ENCODE data around the gene LPP. TPM values are rescaled to one million over a fixed set of nuclear protein-coding genes. Genes with fewer than 3 reads are reported as not detected.
"Not testable (repeated sequence)": the region's sequence is repeated elsewhere in the genome, so short reads cannot be mapped to it uniquely, and the experiment has no call there.

Gene LPP
- total RNA-seq, 1 donor from 2014 or later = 1,791 TPM

DNA sequence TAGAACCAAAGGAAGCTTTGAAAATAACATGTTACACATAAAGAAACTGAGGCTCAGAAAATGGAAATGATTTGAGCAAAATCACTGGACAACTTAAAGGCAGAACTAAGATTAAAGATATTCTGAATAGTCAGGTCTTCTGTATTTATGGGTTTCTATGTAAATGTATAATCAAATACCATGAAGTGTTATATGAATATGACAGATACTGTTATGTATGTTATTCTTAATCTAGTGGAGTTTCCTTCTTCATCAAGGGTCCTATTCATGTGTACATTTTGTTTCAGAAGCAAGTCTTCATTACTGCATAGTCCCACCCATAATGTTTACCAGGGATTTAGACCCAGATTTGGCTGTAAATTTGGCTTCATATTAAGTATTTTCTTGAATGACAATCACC is 547.0 kb downstream of the LPP start:
- Histone ChIP-seq H3K4me3 (no peak overlapping the region), H3K27me3 (no peaks in the 10 kb centered on the region), H3K9me3 (no peaks in the 10 kb centered on the region), H3K4me1 (peaks cover 4 to 34% of the 10 kb centered on the region in 2 donors), H3K36me3 (no peaks in the 10 kb centered on the region), H3K27ac (no peak overlapping the region)
- TF ChIP-seq, protein P1, sequence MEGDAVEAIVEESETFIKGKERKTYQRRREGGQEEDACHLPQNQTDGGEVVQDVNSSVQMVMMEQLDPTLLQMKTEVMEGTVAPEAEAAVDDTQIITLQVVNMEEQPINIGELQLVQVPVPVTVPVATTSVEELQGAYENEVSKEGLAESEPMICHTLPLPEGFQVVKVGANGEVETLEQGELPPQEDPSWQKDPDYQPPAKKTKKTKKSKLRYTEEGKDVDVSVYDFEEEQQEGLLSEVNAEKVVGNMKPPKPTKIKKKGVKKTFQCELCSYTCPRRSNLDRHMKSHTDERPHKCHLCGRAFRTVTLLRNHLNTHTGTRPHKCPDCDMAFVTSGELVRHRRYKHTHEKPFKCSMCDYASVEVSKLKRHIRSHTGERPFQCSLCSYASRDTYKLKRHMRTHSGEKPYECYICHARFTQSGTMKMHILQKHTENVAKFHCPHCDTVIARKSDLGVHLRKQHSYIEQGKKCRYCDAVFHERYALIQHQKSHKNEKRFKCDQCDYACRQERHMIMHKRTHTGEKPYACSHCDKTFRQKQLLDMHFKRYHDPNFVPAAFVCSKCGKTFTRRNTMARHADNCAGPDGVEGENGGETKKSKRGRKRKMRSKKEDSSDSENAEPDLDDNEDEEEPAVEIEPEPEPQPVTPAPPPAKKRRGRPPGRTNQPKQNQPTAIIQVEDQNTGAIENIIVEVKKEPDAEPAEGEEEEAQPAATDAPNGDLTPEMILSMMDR (IDR thresholded peaks at IDR 0.05) = no peak
- intact Hi-C loops (cut with DNase I) = no loop called here
- DNase-seq (ENCODE audit: low spot score in 2 of 2) = no peak

DNA sequence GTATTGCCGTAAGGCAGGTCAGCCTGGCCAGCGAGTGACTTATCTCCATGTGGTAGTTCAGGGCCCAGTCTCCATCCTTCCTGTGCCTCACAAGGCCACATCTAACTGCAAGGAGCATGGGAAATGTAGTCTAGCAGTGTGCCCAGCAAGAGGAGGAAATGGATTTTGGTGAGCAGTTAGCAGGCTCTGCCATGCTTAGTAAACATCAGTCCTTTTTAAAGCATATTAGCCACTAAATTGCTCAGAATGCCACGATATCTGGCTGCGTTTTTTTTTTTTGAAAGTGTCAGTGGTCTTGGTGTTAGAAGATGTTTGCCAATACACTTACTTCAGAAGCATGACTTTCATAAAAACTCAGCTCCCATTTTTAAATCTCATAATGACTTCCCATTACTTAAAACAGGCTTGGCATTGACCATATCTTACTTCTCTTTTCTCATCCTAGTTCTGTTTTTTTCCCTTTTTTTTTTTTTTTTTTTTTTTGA is 547.6 kb downstream of the LPP start:
- H3K4me1 ChIP-seq = peaks cover 4 to 39% of the 10 kb centered on the region in 2 donors
- no peak for DNase-seq (ENCODE audit: low spot score in 2 of 2)
- intact Hi-C loops (cut with DNase I) = no loop called here

DNA sequence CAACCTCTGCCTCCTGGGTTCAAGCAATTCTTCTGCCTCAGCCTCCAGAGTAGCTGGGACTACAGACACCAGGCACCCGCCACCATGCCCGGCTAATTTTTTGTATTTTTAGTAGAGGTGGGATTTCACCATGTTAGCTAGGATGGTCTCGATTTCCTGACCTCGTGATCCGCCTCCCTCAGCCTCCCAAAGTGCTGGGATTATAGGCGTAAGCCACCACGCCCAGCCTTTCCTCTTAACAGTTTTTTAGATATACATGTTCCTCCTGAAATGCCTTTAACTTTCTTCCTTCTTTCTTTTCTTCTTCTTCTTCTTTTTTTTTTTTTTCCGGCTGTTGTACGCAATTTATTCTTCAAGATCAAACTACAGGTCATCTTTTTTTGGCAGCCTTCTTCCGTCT is 548.1 kb downstream of the LPP start:
- H3K27ac ChIP-seq; H3K36me3 ChIP-seq; H3K4me3 ChIP-seq; intact Hi-C loops (cut with DNase I); H3K27me3 ChIP-seq; DNase-seq (ENCODE audit: low spot score in 2 of 2); H3K9me3 ChIP-seq: not testable (repeated sequence)
- peaks cover 4 to 37% of the 10 kb centered on the region in 2 donors for H3K4me1 ChIP-seq

More for the DNA sequence above, 547.6 kb downstream of the LPP start:
- Histone ChIP-seq H3K27me3 (no peaks in the 10 kb centered on the region), H3K27ac (peak overlapping the region in 1 of 2 donors; percentile 5), H3K36me3 (no peaks in the 10 kb centered on the region), H3K4me3 (no peak overlapping the region), H3K9me3 (no peaks in the 10 kb centered on the region)
- TF ChIP-seq, protein P1 (IDR thresholded peaks at IDR 0.05) = no peak

DNA sequence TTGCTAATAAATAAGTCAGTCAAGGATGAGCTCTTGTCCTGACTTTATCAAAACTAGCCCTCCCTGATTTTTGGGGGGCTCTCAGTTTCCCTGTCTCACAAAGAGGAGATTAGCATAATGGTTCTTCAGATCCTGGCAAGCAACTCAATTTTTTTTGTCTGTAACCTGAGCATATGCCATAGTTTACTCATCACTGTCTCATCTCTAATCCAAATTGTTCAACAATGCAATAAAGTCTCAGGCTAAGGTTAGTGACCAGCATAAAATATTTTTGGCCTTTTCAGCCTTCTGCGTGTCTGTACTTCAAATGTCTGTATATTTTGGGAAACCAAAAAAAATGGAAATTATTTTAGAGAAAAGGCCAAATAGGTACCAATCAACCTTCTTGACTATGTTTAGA is 552.2 kb downstream of the LPP start:
- Histone ChIP-seq H3K9me3 (no peaks in the 10 kb centered on the region), H3K4me1 (peaks cover 0 to 28% of the 10 kb centered on the region in 2 donors), H3K4me3 (no peak overlapping the region), H3K27me3 (no peaks in the 10 kb centered on the region), H3K27ac (no peak overlapping the region), H3K36me3 (peaks cover 7 to 9% of the 10 kb centered on the region in 2 donors)
- no peak for DNase-seq (ENCODE audit: low spot score in 2 of 2)
- TF ChIP-seq, protein P1 (IDR thresholded peaks at IDR 0.05) = no peak
- intact Hi-C loops (cut with DNase I) = no loop called here

DNA sequence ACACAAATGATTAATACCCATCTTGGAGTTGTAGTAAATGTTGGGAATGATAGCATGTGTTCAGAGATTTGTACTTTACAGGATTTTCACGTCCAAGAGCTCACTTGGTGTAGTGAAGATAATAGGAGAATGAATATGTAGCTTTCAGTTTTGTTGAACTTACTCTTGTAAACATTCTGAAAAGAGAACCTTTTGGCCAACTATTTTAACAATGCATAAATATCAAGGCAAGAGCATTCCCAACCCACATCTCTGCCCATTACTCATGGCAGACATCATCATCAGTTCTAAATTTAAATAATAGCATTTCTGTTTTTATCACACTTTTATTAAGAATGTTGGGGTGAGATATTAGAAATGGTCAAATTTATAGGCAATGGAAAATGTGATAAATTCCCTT is 552.6 kb downstream of the LPP start:
- no peaks in the 10 kb centered on the region for H3K27me3 ChIP-seq
- H3K36me3 ChIP-seq = peaks cover 7 to 9% of the 10 kb centered on the region in 2 donors
- peaks cover 0 to 32% of the 10 kb centered on the region in 2 donors for H3K4me1 ChIP-seq
- TF ChIP-seq, protein P1 (IDR thresholded peaks at IDR 0.05) = no peak
- no peaks in the 10 kb centered on the region for H3K9me3 ChIP-seq
- DNase-seq (ENCODE audit: low spot score in 2 of 2) = no peak
- intact Hi-C loops (cut with DNase I) = no loop called here
- H3K4me3 ChIP-seq = no peak overlapping the region
- no peak overlapping the region for H3K27ac ChIP-seq

DNA sequence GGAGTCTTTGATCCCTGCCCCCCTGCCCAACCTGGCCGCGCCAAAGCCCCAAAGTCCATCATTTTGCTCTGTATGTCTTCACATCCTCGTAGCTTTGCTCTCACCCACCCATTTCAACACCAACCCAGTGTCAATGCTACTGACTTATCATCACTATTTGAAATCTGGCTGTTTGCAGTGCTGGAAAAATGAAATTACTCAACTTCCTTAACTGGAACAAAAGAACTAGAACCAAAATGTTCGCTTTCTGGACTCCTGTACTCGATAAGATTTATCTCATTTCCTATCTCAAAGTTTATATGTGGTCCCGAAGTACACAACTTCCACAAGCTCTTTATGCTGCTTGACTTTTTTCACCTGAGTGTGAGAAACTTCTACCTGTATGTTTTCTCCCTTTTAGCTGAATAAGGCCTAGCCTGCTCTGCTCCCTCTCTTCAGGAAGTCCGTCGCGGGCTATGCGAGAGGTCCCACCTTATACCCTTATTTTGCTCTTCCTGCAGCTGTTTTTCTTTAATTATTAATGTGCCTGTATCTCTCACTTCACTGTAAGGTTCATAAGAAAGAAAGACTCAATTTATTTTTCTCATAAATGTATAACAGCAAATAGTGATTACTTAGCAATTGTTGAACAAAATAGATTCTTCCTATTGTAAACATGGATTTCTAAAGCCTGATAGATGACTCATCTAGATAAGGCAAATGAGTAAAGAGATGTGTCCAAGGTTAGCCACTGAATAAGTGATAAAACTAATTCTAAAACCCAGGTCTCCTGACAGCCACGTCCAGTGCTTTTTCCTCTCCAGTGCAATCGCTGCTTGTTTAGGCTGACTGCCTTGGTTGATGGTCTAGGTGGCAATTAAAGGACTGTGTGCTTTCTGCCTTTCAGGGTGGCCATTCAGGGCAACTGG is 553.7 kb downstream of the LPP start:
- H3K36me3 ChIP-seq = peaks cover 7 to 9% of the 10 kb centered on the region in 2 donors
- no peaks in the 10 kb centered on the region for H3K9me3 ChIP-seq
- H3K4me3 ChIP-seq = no peak overlapping the region
- intact Hi-C loops (cut with DNase I) = no loop called here
- peak overlapping the region in 1 of 2 donors; percentile 24 for H3K27ac ChIP-seq
- DNase-seq (ENCODE audit: low spot score in 2 of 2) = no peak
- H3K4me1 ChIP-seq = peaks cover 4 to 31% of the 10 kb centered on the region in 2 donors
- TF ChIP-seq, protein P1 (IDR thresholded peaks at IDR 0.05) = no peak
- no peaks in the 10 kb centered on the region for H3K27me3 ChIP-seq
